HG03342 (cell line): ENCODE data around the gene PCIF1.
"Not testable (repeated sequence)": the region's sequence is repeated elsewhere in the genome, so short reads cannot be mapped to it uniquely, and the experiment has no call there.

Experiments used
- ATAC-seq: cut with Tn5 transposase; IDR thresholded peaks from one replicate; pipeline ENCODE4 v1.9.1; 2021; ENCODE audit warnings: mild to moderate bottlenecking, moderate library complexity; ENCODE audit not compliant: unreplicated experiment

PCIF1 gene

GRCh38 chr20:45921337-45922189, 12.9 kb upstream of the PCIF1 start:
- ATAC-seq = no peak

- no peak for ATAC-seq
These were observed 9.9 kb upstream of the PCIF1 start for GRCh38 chr20:45924391-45925261.

GRCh38 chr20:45925821-45926506, 8.5 kb upstream of the PCIF1 start:
- no peak for ATAC-seq

- no peak for ATAC-seq
These were observed 7.8 kb upstream of the PCIF1 start for GRCh38 chr20:45926731-45927070.

GRCh38 chr20:45927071-45927878, 7.2 kb upstream of the PCIF1 start:
- ATAC-seq = no peak

GRCh38 chr20:45931680-45932079, 2.8 kb upstream of the PCIF1 start:
- ATAC-seq = not testable (repeated sequence)

GRCh38 chr20:45933266-45934045, 1.0 kb upstream of the PCIF1 start:
- ATAC-seq = no peak

GRCh38 chr20:45934046-45934585, 367 bp upstream of the PCIF1 start:
- ATAC-seq = peak; percentile 2

GRCh38 chr20:45935416-45936046, 1.0 kb downstream of the PCIF1 start:
- no peak for ATAC-seq

GRCh38 chr20:45937765-45938164, 3.3 kb downstream of the PCIF1 start:
- no peak for ATAC-seq

GRCh38 chr20:45938727-45939438, 4.4 kb downstream of the PCIF1 start:
- no peak for ATAC-seq

- ATAC-seq = no peak
These were observed 5.6 kb downstream of the PCIF1 start for GRCh38 chr20:45940053-45940452.

GRCh38 chr20:45940469-45940868, 6.0 kb downstream of the PCIF1 start:
- ATAC-seq = no peak

- no peak for ATAC-seq
These were observed 9.1 kb downstream of the PCIF1 start for GRCh38 chr20:45943613-45944012.

GRCh38 chr20:45944151-45944964, 9.9 kb downstream of the PCIF1 start:
- no peak for ATAC-seq

GRCh38 chr20:45944965-45945677, 10.6 kb downstream of the PCIF1 start:
- ATAC-seq = no peak

GRCh38 chr20:45945678-45946148, 11.2 kb downstream of the PCIF1 start:
- no peak for ATAC-seq
